ENCODE results near the gene GAB3. TPM values are rescaled to one million over a fixed set of nuclear protein-coding genes. Genes with fewer than 3 reads are reported as not detected.

The GAB3 gene
- total and polyA plus RNA-seq, 9 of the 15 experiments (the other 6 are each of a cell fraction or from before 2014, with no cell fraction given), result 16.1 to 31.4 (median 20.2) TPM

GRCh38 chrX:154762537-154763296 lies 11.8 kb upstream of the GAB3 start, which contains the start of gene DKC1 (continued):
- TF ChIP-seq ZNF609 (CRISPR knock-in tag; IDR thresholded peaks at IDR 0.05; ENCODE audit: borderline replicate concordance) (no peak), TSHZ1 (CRISPR knock-in tag; IDR thresholded peaks at IDR 0.05) (no peak), ZNF655 (CRISPR knock-in tag; IDR thresholded peaks at IDR 0.05) (no peak), CBFA2T3 (IDR thresholded peaks at IDR 0.05) (no peak), CREM (IDR thresholded peaks at IDR 0.05; ENCODE audit: low read depth) (peak; percentile 31; the same call in 1 of the 2 replicates), ZC3H11A (IDR thresholded peaks at IDR 0.05; ENCODE audit: low read depth, low read length) (no peak), ELF1 (tag; IDR thresholded peaks at IDR 0.05) (peak; percentile 42; the same call in 1 of the 2 replicates), HNRNPH1 (optimal IDR thresholded peaks at IDR 0.05; ENCODE audit: low read depth, low read length) (no peak), LARP7 (IDR thresholded peaks at IDR 0.05) (no peak), PHF21A (IDR thresholded peaks at IDR 0.05; ENCODE audit: borderline replicate concordance, low read depth) (no peak), KAT7 (CRISPR knock-in tag; IDR thresholded peaks at IDR 0.05; ENCODE audit: borderline replicate concordance) (peak; percentile 85), NELFE (IDR thresholded peaks at IDR 0.05; ENCODE audit: insufficient read depth, insufficient read length) (no peak), BRF1 (IDR thresholded peaks at IDR 0.05; ENCODE audit: borderline replicate concordance, extremely low read depth, insufficient read length) (no peak), CEBPB (tag; IDR thresholded peaks at IDR 0.05) (peak; percentile 98), MTA3 (IDR thresholded peaks at IDR 0.05; ENCODE audit: borderline replicate concordance) (no peak), STAT5A (IDR thresholded peaks at IDR 0.05; ENCODE audit: borderline replicate concordance, low read length) (no peak), POU5F1 (IDR thresholded peaks at IDR 0.05; ENCODE audit: borderline replicate concordance, low read depth, low read length, partially characterized antibody) (no peak)

Data from K562 (cell line).